ENCODE results near the gene LAMA4.

LAMA4 gene

GRCh38 chr6:112287577-112288225, 33.3 kb upstream of the LAMA4 start:
- DNase-seq (ENCODE audit: low read depth in 1 of 2, low spot score in 1 of 2) = no peak
- no peak for TF ChIP-seq JUND (IDR thresholded peaks at IDR 0.05; ENCODE audit: low read depth)
- in situ Hi-C loops (cut with HindIII; ENCODE audit: low pct_unique_long_range_greater_than_20kb, low sequenced_read_pairs) = no loop called here

DNA sequence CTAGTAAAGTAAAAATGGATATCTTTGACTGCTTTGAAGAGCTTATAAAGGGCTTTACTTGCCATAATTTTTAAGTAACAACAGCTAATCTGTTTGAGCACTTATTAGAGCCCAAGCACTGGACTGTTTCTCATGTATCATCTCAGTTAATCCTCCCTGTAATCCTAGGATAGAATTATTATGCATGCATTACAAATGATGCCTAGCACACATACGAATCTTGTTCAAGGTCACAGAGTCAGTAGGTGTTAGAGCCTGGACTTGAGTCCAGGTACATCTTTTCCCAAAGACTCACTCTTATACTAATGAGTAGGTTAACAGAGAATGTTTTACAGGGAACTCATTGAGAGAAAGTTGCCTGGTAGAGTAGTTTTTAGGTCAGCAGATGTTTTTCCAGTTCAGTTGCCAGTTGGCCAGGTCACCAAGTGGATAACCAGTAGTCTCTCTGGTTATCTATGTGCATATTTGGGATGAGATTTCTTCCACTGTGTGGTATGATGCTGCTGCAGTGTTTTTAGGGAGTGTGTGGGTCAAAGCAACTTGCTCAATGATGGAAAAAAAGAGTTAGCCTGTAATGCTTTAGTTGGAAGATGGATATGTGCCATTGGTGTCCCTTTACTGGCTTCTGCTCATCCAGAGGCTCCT, 32.3 kb upstream of the LAMA4 start:
- in situ Hi-C loops (cut with HindIII; ENCODE audit: low pct_unique_long_range_greater_than_20kb, low sequenced_read_pairs) = no loop called here
- DNase-seq (ENCODE audit: low read depth in 1 of 2, low spot score in 1 of 2) = no peak
- TF ChIP-seq JUND (IDR thresholded peaks at IDR 0.05; ENCODE audit: low read depth) = no peak

DNA sequence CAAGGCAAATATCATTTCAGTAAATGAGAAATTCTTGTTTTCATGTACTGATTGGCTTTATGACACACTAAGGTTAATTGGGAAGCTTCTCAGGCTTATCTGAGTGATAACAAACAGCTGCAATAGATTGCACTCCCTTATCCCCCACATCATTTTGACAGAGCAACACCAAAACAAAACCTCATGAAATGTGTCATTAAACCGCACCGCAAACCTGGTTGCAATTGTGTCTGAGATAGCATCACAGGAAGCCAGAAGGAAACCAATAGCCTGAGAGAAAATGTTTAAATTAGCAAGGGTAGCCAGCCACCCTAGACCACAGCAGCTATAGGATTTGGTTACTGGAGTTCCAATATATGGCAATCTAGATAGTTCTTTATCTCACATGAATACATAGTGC, 31.6 kb upstream of the LAMA4 start:
- TF ChIP-seq JUND (IDR thresholded peaks at IDR 0.05; ENCODE audit: low read depth) = no peak
- no peak for DNase-seq (ENCODE audit: low read depth in 1 of 2, low spot score in 1 of 2)
- in situ Hi-C loops (cut with HindIII; ENCODE audit: low pct_unique_long_range_greater_than_20kb, low sequenced_read_pairs) = no loop called here

GRCh38 chr6:112284603-112285002, 30.2 kb upstream of the LAMA4 start:
- TF ChIP-seq JUND (IDR thresholded peaks at IDR 0.05; ENCODE audit: low read depth) = no peak
- in situ Hi-C loops (cut with HindIII; ENCODE audit: low pct_unique_long_range_greater_than_20kb, low sequenced_read_pairs) = no loop called here
- no peak for DNase-seq (ENCODE audit: low read depth in 1 of 2, low spot score in 1 of 2)

GRCh38 chr6:112283621-112284020, 29.3 kb upstream of the LAMA4 start:
- TF ChIP-seq JUND (IDR thresholded peaks at IDR 0.05; ENCODE audit: low read depth) = no peak
- no peak for DNase-seq (ENCODE audit: low read depth in 1 of 2, low spot score in 1 of 2)
- in situ Hi-C loops (cut with HindIII; ENCODE audit: low pct_unique_long_range_greater_than_20kb, low sequenced_read_pairs) = no loop called here

DNA sequence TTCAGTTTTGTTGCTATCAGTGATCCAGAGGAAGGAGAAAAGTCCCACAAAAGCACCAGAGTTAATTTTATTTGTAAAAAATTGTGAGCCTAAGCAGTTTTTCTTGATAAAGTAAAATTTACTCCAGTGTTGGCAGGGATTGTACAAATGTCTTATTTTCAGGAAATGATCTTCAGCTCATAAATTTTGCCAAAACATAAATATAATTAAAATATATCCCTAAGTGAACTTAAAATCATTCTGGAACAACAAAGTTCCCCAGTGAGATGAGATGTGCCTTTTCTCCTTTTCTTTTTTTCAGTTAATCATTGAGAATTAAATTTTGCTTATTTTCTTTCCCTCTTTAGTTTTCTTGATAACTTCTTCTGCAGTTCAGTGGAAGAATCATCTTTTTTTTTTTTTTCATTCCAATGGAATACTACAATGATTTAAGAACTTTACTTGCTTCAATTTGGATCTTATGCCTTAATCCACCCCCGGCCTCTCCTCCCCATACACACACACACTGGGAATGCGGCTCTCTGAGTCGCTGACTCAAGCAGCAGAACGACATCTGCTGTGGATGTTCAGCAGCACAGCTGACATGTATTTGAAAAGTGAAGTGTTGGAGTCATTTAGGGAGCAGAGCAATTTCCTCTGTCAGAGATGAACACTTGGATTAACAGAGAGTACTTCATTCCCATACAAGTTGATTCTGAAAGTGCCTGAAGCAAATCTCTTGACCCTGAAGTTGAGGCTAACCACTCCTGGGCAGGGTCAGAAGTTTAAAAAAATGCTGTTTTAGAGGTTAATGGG, 27.7 kb upstream of the LAMA4 start:
- in situ Hi-C loops (cut with HindIII; ENCODE audit: low pct_unique_long_range_greater_than_20kb, low sequenced_read_pairs) = no loop called here
- peak in 1 of 2 experiments; percentile 33 for DNase-seq (ENCODE audit: low read depth in 1 of 2, low spot score in 1 of 2)
- no peak for TF ChIP-seq JUND (IDR thresholded peaks at IDR 0.05; ENCODE audit: low read depth)

DNA sequence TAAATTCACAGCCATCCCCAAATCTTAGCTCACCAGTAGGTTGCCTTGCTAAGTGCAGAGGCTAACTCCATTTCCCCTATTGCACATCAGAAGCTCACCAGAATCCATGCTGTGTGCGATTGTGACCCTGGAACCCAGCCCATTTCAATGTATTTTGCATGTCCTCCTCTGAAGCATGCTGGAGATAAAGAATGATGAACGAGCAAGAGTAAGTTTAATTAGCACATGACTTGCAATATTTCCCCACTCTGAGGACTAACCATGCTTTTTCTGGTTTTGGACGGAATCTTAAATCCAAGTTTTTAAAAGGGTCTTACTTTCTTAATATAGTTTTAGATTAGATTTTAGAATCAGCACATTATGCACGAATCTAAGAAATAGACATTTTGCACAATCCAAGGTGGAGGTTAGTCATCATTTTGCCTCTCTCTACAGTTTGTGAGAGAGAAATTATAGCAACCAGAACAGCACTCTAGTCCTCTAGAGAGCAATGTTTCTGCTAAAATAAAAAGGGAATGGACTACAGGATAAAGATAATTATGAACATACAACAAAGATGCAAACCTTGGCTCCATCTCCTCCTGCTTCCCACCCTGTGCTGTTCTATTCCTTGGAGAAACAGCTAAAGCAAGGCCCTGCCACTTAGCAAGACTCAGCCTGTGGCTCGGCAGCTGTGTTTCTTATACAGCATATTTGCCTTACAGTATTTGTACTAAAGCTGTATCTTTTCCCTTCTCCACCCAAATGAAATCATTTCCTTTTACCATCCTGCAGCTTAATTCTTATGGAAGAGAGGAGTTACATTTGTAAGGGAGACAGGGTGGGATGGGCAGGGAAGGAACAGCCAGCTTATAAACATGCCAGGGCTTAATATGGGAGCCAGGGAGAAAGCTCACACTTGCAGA, 24.9 kb upstream of the LAMA4 start:
- no peak for DNase-seq (ENCODE audit: low read depth in 1 of 2, low spot score in 1 of 2)
- in situ Hi-C loops (cut with HindIII; ENCODE audit: low pct_unique_long_range_greater_than_20kb, low sequenced_read_pairs) = no loop called here
- TF ChIP-seq JUND (IDR thresholded peaks at IDR 0.05; ENCODE audit: low read depth) = no peak

DNA sequence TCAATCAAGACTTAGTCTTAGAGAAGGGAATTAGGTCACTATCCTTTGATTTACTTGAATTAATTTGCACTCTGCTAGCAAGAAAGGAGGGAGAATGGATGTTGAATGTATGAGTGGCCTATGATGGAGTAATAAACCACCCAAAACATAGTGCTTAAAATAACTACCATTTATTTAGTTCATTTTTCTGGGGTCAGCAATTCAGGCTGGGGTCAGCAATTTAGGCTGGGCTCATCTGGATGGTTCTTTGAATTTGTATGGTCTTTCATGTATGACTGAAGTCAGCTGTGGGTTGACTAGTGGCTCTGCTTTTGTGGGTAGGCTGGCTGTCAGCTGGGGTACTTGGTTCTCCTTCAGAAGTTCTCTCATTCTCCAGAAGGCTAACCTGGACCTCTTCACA, 21.0 kb upstream of the LAMA4 start:
- DNase-seq (ENCODE audit: low read depth in 1 of 2, low spot score in 1 of 2) = no peak
- in situ Hi-C loops (cut with HindIII; ENCODE audit: low pct_unique_long_range_greater_than_20kb, low sequenced_read_pairs) = no loop called here
- TF ChIP-seq JUND (IDR thresholded peaks at IDR 0.05; ENCODE audit: low read depth) = no peak

- no peak for DNase-seq (ENCODE audit: low read depth in 1 of 2, low spot score in 1 of 2)
- TF ChIP-seq JUND (IDR thresholded peaks at IDR 0.05; ENCODE audit: low read depth) = no peak
- in situ Hi-C loops (cut with HindIII; ENCODE audit: low pct_unique_long_range_greater_than_20kb, low sequenced_read_pairs) = no loop called here
These were observed 20.4 kb upstream of the LAMA4 start for GRCh38 chr6:112274774-112275173.

- TF ChIP-seq JUND (IDR thresholded peaks at IDR 0.05; ENCODE audit: low read depth) = no peak
- DNase-seq (ENCODE audit: low read depth in 1 of 2, low spot score in 1 of 2) = no peak
- in situ Hi-C loops (cut with HindIII; ENCODE audit: low pct_unique_long_range_greater_than_20kb, low sequenced_read_pairs) = no loop called here
These were observed 18.4 kb upstream of the LAMA4 start for GRCh38 chr6:112272799-112273198.

- in situ Hi-C loops (cut with HindIII; ENCODE audit: low pct_unique_long_range_greater_than_20kb, low sequenced_read_pairs) = no loop called here
- no peak for TF ChIP-seq JUND (IDR thresholded peaks at IDR 0.05; ENCODE audit: low read depth)
- no peak for DNase-seq (ENCODE audit: low read depth in 1 of 2, low spot score in 1 of 2)
These were observed 16.4 kb upstream of the LAMA4 start for GRCh38 chr6:112270756-112271155.

- in situ Hi-C loops (cut with HindIII; ENCODE audit: low pct_unique_long_range_greater_than_20kb, low sequenced_read_pairs) = no loop called here
- no peak for DNase-seq (ENCODE audit: low read depth in 1 of 2, low spot score in 1 of 2)
- no peak for TF ChIP-seq JUND (IDR thresholded peaks at IDR 0.05; ENCODE audit: low read depth)
These were observed 15.7 kb upstream of the LAMA4 start for GRCh38 chr6:112269979-112270566.
